K562 (cell line): ENCODE measurements around the gene VAC14. TPM values are rescaled to one million over a fixed set of nuclear protein-coding genes. Genes with fewer than 3 reads are reported as not detected.

Experiments used
- CAMTA2 ChIP-seq: fragments of 250-450 bp; sonication (Bioruptor Pico); conservative IDR thresholded peaks from 2 replicates; pipeline ENCODE4 v1.5.1; 2022
- CHD4 ChIP-seq: fragments of 200-600 bp; sonication (generic); IDR thresholded peaks from 3 replicates; pipeline ENCODE4 v1.6.1; 2012; ENCODE audit warnings: low read depth, mild to moderate bottlenecking, mixed read lengths, low read length, inconsistent platforms; ENCODE audit not compliant: insufficient read depth, insufficient replicate concordance, poor library complexity, severe bottlenecking
- HDAC2 ChIP-seq: fragments of 450-650 bp; IDR thresholded peaks from 2 replicates; pipeline ENCODE4 v1.6.1; 2016; ENCODE audit warnings: mild to moderate bottlenecking
- LARP7 ChIP-seq: fragments of 450-650 bp; IDR thresholded peaks from 2 replicates; pipeline ENCODE4 v1.6.1; 2016
- SAP30 ChIP-seq: fragments of 200-600 bp; sonication (generic); IDR thresholded peaks from 2 replicates; pipeline ENCODE4 v1.6.1; 2012; ENCODE audit warnings: borderline replicate concordance, low read depth, mild to moderate bottlenecking, moderate library complexity, low read length, control low read depth, inconsistent platforms; ENCODE audit not compliant: insufficient read depth, poor library complexity, severe bottlenecking
- SMARCA4 ChIP-seq: fragments of 450-650 bp; IDR thresholded peaks from 2 replicates; pipeline ENCODE4 v1.6.1; 2016
- SMARCB1 ChIP-seq: IDR thresholded peaks from 2 replicates; pipeline ENCODE4 v1.6.1; 2011; ENCODE audit warnings: improper control_type of control experiment, low read depth; ENCODE audit not compliant: insufficient read length
- SMARCC2 ChIP-seq: fragments of 450-650 bp; IDR thresholded peaks from 2 replicates; pipeline ENCODE4 v1.6.1; 2017; ENCODE audit warnings: antibody characterized with exemption, moderate library complexity, mild to moderate bottlenecking, low read depth
- SREBF1 ChIP-seq: fragments of 150-350 bp; IDR thresholded peaks from 2 replicates; pipeline ENCODE4 v1.6.1; 2014; ENCODE audit warnings: antibody characterized with exemption, low read depth, low read length, borderline replicate concordance
- ZNF224 ChIP-seq: sonication (generic); formaldehyde crosslinking; IDR thresholded peaks from 2 replicates; pipeline ENCODE4 v1.8.0; 2022; ENCODE audit warnings: mild to moderate bottlenecking, missing genetic modification reagents
- ZZZ3 ChIP-seq: fragments of 450-650 bp; IDR thresholded peaks from 2 replicates; pipeline ENCODE4 v1.6.1; 2016; ENCODE audit warnings: antibody characterized with exemption, mild to moderate bottlenecking, moderate library complexity
- polyA plus RNA-seq, 8 experiments: library from polyadenylated mRNA; depleted of rRNA in 4 of 8; stranded (reverse) in 5 of 8; unstranded in 3 of 8; fragments of >200 nt; fragmentation: Nextera tagmentation in 2 of 8; fragmentation: Illumina TruSeq in 1 of 8; extraction: Ambion mirVana in 2 of 8; extraction: Trizol in 1 of 8; gene quantifications; 2 replicates each; pipeline versions ENCODE4 v1.2.1 to v1.2.3, GENCODE V29; 2011 to 2014; ENCODE audit warnings: inconsistent platforms in 1 of 8, missing spikeins in 1 of 8
- total RNA-seq, 7 experiments: library from RNA; depleted of rRNA in 6 of 7; stranded (reverse); fragments of >200 nt in 6 of 7; fragmentation: Illumina TruSeq in 2 of 7; extraction: Trizol in 2 of 7; gene quantifications; 2 replicates each; pipeline versions ENCODE4 v1.2.1 to v1.2.3, GENCODE V29; 2011 to 2021; ENCODE audit warnings: low replicate concordance in 1 of 7
- TF ChIP-seq, protein P1 (sequence below): fragments of 450-650 bp; formaldehyde crosslinking; IDR thresholded peaks from 2 replicates; pipeline ENCODE4 v1.4.0; 2020; ENCODE audit warnings: mild to moderate bottlenecking, moderate library complexity
- TF ChIP-seq, protein P2 (sequence below): fragments of 450-650 bp; IDR thresholded peaks from 2 replicates; pipeline ENCODE4 v1.6.1; 2018; ENCODE audit not compliant: partially characterized antibody
- TF ChIP-seq, protein P3 (sequence below): fragments of 450-650 bp; formaldehyde crosslinking; IDR thresholded peaks from 2 replicates; pipeline ENCODE4 v1.4.0; 2022; ENCODE audit warnings: missing genetic modification characterization
- TF ChIP-seq, protein P4 (sequence below): fragments of 250-450 bp; sonication (Bioruptor Pico); IDR thresholded peaks from 2 replicates; pipeline ENCODE4 v1.4.0; 2020; ENCODE audit warnings: borderline replicate concordance
- TF ChIP-seq, protein P5 (sequence below): sonication (generic); formaldehyde crosslinking; IDR thresholded peaks from 2 replicates; pipeline ENCODE4 v1.8.1; 2023; ENCODE audit warnings: mild to moderate bottlenecking, missing genetic modification reagents

Gene VAC14
- total and polyA plus RNA-seq, 9 of the 15 experiments (the other 6 are each of a cell fraction or from before 2014, with no cell fraction given) = 1.3 to 41.6 (median 26.6) TPM

DNA sequence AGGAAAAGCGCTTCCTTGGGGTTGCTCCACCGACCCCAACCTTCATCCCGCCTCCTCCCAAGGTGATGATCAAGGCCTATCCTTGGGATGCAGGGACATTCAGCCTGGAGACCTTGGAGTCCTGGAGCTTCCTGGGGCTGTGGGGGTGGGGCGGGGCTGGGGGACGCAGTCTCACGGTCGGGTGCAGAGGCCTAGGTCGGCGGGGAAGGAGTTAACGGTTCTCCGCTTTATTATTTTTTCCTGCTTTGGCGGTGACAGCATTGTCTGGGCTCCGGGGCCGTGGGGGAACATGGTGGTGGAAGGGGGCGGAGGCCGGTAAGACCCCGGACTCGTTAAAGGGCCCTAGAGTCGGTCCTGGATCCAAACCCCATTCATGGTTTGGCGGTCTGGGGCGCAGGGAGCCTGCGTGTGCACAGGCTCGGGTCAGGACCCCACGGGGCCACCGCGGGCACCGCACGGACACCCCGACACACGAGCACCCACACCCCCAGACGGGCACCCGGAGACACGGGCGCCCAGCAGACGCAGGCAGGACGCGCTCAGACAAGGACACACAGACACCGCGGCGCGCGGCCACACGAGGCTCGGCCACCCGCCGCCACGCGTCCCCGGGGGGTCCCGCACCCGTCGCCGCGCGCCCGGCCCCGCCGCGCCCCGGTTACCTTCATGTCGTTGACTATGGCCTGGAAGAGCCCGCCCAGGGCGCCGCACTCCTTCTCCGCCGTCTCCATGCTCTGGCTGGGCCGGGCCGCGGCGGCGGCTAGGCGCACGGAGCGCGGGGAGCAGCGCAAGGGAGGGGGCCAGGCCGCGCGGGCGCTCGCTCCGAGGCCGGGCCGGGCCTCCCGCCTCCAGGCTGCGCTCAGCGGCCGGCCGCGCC, 115.7 kb downstream of the VAC14 start (continued):
- no peak for TF ChIP-seq LARP7
- no peak for TF ChIP-seq ZZZ3
- TF ChIP-seq CHD4 = no peak
- TF ChIP-seq HDAC2 = no peak
- no peak for TF ChIP-seq SMARCA4
- TF ChIP-seq SREBF1 = no peak
- TF ChIP-seq, protein P1, sequence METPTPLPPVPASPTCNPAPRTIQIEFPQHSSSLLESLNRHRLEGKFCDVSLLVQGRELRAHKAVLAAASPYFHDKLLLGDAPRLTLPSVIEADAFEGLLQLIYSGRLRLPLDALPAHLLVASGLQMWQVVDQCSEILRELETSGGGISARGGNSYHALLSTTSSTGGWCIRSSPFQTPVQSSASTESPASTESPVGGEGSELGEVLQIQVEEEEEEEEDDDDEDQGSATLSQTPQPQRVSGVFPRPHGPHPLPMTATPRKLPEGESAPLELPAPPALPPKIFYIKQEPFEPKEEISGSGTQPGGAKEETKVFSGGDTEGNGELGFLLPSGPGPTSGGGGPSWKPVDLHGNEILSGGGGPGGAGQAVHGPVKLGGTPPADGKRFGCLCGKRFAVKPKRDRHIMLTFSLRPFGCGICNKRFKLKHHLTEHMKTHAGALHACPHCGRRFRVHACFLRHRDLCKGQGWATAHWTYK = 0 out of 2 replicates have a peak, but pooled peaks have one; percentile 46
- TF ChIP-seq, protein P2, sequence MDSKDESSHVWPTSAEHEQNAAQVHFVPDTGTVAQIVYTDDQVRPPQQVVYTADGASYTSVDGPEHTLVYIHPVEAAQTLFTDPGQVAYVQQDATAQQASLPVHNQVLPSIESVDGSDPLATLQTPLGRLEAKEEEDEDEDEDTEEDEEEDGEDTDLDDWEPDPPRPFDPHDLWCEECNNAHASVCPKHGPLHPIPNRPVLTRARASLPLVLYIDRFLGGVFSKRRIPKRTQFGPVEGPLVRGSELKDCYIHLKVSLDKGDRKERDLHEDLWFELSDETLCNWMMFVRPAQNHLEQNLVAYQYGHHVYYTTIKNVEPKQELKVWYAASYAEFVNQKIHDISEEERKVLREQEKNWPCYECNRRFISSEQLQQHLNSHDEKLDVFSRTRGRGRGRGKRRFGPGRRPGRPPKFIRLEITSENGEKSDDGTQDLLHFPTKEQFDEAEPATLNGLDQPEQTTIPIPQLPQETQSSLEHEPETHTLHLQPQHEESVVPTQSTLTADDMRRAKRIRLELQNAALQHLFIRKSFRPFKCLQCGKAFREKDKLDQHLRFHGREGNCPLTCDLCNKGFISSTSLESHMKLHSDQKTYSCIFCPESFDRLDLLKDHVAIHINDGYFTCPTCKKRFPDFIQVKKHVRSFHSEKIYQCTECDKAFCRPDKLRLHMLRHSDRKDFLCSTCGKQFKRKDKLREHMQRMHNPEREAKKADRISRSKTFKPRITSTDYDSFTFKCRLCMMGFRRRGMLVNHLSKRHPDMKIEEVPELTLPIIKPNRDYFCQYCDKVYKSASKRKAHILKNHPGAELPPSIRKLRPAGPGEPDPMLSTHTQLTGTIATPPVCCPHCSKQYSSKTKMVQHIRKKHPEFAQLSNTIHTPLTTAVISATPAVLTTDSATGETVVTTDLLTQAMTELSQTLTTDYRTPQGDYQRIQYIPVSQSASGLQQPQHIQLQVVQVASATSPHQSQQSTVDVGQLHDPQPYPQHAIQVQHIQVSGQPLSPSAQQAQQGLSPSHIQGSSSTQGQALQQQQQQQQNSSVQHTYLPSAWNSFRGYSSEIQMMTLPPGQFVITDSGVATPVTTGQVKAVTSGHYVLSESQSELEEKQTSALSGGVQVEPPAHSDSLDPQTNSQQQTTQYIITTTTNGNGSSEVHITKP = no peak
- TF ChIP-seq, protein P3, sequence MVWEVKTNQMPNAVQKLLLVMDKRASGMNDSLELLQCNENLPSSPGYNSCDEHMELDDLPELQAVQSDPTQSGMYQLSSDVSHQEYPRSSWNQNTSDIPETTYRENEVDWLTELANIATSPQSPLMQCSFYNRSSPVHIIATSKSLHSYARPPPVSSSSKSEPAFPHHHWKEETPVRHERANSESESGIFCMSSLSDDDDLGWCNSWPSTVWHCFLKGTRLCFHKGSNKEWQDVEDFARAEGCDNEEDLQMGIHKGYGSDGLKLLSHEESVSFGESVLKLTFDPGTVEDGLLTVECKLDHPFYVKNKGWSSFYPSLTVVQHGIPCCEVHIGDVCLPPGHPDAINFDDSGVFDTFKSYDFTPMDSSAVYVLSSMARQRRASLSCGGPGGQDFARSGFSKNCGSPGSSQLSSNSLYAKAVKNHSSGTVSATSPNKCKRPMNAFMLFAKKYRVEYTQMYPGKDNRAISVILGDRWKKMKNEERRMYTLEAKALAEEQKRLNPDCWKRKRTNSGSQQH (CRISPR knock-in tag) = no peak
- TF ChIP-seq, protein P4, sequence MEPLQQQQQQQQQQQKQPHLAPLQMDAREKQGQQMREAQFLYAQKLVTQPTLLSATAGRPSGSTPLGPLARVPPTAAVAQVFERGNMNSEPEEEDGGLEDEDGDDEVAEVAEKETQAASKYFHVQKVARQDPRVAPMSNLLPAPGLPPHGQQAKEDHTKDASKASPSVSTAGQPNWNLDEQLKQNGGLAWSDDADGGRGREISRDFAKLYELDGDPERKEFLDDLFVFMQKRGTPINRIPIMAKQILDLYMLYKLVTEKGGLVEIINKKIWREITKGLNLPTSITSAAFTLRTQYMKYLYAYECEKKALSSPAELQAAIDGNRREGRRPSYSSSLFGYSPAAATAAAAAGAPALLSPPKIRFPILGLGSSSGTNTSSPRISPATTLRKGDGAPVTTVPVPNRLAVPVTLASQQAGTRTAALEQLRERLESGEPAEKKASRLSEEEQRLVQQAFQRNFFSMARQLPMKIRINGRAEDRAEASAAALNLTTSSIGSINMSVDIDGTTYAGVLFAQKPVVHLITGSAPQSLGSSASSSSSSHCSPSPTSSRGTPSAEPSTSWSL (CRISPR knock-in tag) = no peak
- no peak for TF ChIP-seq SMARCC2
- no peak for TF ChIP-seq SMARCB1
- TF ChIP-seq SAP30 = peak; percentile 65
- TF ChIP-seq, protein P5, sequence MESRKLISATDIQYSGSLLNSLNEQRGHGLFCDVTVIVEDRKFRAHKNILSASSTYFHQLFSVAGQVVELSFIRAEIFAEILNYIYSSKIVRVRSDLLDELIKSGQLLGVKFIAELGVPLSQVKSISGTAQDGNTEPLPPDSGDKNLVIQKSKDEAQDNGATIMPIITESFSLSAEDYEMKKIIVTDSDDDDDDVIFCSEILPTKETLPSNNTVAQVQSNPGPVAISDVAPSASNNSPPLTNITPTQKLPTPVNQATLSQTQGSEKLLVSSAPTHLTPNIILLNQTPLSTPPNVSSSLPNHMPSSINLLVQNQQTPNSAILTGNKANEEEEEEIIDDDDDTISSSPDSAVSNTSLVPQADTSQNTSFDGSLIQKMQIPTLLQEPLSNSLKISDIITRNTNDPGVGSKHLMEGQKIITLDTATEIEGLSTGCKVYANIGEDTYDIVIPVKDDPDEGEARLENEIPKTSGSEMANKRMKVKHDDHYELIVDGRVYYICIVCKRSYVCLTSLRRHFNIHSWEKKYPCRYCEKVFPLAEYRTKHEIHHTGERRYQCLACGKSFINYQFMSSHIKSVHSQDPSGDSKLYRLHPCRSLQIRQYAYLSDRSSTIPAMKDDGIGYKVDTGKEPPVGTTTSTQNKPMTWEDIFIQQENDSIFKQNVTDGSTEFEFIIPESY (CRISPR knock-in tag) = no peak
- no peak for TF ChIP-seq ZNF224 (CRISPR knock-in tag)
- no peak for TF ChIP-seq CAMTA2 (CRISPR knock-in tag)
